Vagina (tissue), 2 donors: ENCODE data around the gene CCDC90B. TPM values are rescaled to one million over a fixed set of nuclear protein-coding genes. Genes with fewer than 3 reads are reported as not detected.
A peak's percentile ranks its signal among the peaks of the same experiment; 100 is the strongest.

ENCODE experiments used
- DNase-seq, 2 donors: peaks; one replicate each; pipeline ENCODE4 v3.0.0-alpha.2; 2017; ENCODE audit errors: extremely low spot score in 2 of 2
- H3K27ac ChIP-seq: fragments of 200-600 bp; sonication (generic); one replicate; pipeline ENCODE4 v1.5.1; 2019
- H3K27me3 ChIP-seq: fragments of 200-600 bp; sonication (generic); one replicate; pipeline ENCODE4 v1.5.1; 2019
- H3K36me3 ChIP-seq, 2 donors: fragments of 200-600 bp; sonication (generic); one replicate each; pipeline ENCODE4 v1.5.1; 2017 to 2019
- H3K4me1 ChIP-seq: fragments of 200-600 bp; sonication (generic); one replicate; pipeline ENCODE4 v1.5.1; 2019
- H3K4me3 ChIP-seq, 2 donors: fragments of 200-600 bp; sonication (generic); 1 replicate in 1 of 2; 2 replicates in 1 of 2; pipeline ENCODE4 v1.5.1; 2016 to 2019
- H3K9me3 ChIP-seq: fragments of 200-600 bp; sonication (generic); one replicate; pipeline ENCODE4 v1.5.1; 2019
- POLR2A ChIP-seq, 2 donors: fragments of 450-650 bp; IDR thresholded peaks; one replicate each; pipeline ENCODE4 v1.6.1; 2017; ENCODE audit warnings: antibody characterized with exemption in 2 of 2, mild to moderate bottlenecking in 2 of 2, moderate library complexity in 2 of 2
- POLR2AphosphoS5 ChIP-seq, 2 donors: sonication (generic); formaldehyde crosslinking; IDR thresholded peaks; one replicate each; pipeline ENCODE4 v1.9.0; 2017; ENCODE audit warnings: antibody characterized with exemption in 2 of 2, mild to moderate bottlenecking in 2 of 2, low read depth in 1 of 2; ENCODE audit not compliant: insufficient read depth in 1 of 2
- intact Hi-C: fragments of 100-400 bp; cut with DNase I; formaldehyde crosslinking; loops from one replicate; pipeline ENCODE4 v1.15.1; 2023
- total RNA-seq: library from RNA; depleted of rRNA; stranded (reverse); fragments of >200 nt; gene quantifications from one replicate; pipeline ENCODE4 v1.2.3, GENCODE V29; 2016
- TF ChIP-seq, protein P1 (sequence below), 3 experiments: fragments of 450-650 bp in 2 of 3; fragments of 200-600 bp in 1 of 3; sonication (generic) in 1 of 3; IDR thresholded peaks; one replicate each; pipeline ENCODE4 v1.5.1; 2017 to 2019; ENCODE audit warnings: antibody characterized with exemption in 3 of 3, mild to moderate bottlenecking in 2 of 3, moderate library complexity in 2 of 3

CCDC90B gene, protein sequence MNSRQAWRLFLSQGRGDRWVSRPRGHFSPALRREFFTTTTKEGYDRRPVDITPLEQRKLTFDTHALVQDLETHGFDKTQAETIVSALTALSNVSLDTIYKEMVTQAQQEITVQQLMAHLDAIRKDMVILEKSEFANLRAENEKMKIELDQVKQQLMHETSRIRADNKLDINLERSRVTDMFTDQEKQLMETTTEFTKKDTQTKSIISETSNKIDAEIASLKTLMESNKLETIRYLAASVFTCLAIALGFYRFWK
- total RNA-seq, result 37.6 TPM

DNA sequence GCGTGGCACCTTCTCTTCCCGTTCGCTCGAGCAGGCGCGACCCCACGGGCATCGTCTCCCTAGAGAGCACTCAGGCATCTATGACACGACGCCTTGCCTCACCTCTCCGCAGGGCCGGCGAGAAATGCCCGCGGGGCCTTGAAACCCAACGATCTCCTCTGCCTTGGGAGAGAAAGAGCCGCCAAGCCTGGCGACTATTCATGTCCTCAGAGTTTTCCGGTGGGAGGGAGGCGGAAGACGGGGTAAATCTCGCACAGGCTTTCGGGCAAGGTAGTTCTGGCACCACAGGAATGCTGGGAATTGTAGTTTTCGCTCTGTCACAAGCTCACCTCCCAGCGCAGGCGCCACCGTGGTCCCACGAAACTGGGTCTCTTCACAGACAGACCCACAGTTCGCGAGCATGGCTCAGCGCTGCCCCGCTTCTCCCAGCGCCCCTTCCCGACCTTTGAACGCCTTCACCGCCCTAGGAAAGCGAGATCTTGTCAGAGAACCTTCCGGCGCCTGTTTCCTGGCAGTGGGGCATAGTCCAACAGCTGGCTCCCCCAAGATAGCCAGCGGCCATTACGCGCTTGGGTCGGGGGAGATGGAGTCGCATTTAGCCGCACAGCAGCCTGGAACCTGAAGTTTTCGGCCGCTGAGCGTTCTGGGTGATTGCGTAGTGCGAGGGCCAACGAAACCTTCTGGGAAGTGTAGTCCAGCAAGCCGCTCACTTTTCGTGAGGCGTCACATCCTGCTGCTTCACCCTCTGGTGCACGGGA is at the start of gene CCDC90B:
Gene CCDC90B (minus strand): TSS at position 597 of the 758 bp plus-strand sequence. CDS start 395 bp downstream, at position 202.
- peak in 1 of 2 donors; percentile 98 for DNase-seq
- peak within 1 kb of the TSS; percentile 55 to 74 for H3K4me3 ChIP-seq
- H3K27ac ChIP-seq, result peak within 1 kb of the TSS; percentile 93
- TF ChIP-seq, protein P1, sequence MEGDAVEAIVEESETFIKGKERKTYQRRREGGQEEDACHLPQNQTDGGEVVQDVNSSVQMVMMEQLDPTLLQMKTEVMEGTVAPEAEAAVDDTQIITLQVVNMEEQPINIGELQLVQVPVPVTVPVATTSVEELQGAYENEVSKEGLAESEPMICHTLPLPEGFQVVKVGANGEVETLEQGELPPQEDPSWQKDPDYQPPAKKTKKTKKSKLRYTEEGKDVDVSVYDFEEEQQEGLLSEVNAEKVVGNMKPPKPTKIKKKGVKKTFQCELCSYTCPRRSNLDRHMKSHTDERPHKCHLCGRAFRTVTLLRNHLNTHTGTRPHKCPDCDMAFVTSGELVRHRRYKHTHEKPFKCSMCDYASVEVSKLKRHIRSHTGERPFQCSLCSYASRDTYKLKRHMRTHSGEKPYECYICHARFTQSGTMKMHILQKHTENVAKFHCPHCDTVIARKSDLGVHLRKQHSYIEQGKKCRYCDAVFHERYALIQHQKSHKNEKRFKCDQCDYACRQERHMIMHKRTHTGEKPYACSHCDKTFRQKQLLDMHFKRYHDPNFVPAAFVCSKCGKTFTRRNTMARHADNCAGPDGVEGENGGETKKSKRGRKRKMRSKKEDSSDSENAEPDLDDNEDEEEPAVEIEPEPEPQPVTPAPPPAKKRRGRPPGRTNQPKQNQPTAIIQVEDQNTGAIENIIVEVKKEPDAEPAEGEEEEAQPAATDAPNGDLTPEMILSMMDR (IDR thresholded peaks at IDR 0.05), result no peak
- TF ChIP-seq POLR2AphosphoS5 (IDR thresholded peaks at IDR 0.05; ENCODE audit: insufficient read depth in 1 of 2, low read depth in 1 of 2), result peak; percentile 92 to 99
- peak in 1 of 2 donors; percentile 61 for TF ChIP-seq POLR2A (IDR thresholded peaks at IDR 0.05)
- no peaks in the 10 kb centered on the region for H3K9me3 ChIP-seq
- H3K36me3 ChIP-seq, result no peaks in the 10 kb centered on the region
- peaks cover 36% of the 10 kb centered on the region for H3K4me1 ChIP-seq
- H3K27me3 ChIP-seq, result no peaks in the 10 kb centered on the region
- intact Hi-C loops, result no loop called here

DNA sequence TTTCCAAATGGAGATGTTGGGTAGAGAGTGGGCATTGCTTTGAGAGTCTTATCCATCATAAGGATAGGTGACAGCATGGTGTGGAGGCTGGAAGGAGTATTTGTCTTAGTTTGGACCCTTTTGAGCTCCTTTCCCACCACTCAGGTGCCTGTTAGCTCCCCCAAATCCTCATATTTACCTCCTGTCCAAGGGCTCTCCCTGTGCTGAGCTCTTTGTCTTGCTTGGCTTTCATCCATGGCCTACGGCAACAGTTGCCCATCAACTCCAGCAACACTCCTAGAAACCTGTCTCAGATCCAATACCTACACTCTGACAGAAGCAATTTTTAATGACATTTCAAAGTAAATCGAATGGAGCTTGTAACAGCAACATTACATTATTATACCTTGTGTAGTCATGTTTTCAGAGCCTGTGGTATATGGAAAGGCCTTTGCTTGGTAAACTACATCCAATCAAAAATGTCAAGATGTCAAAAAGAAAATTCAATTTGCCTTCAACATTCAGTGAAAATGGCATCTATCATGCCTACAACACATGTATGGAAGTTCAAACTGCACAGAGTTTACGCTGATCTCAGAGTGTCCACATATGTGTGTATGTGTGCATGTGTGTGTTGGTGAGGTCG is 49.4 kb upstream of the CCDC90B start:
- intact Hi-C loops, result no loop called here
- H3K36me3 ChIP-seq, result no peaks in the 10 kb centered on the region
- no peak for DNase-seq
- H3K27me3 ChIP-seq, result no peaks in the 10 kb centered on the region
- TF ChIP-seq, protein P1 (IDR thresholded peaks at IDR 0.05), result no peak
- no peak for TF ChIP-seq POLR2A (IDR thresholded peaks at IDR 0.05)
- no peak overlapping the region for H3K27ac ChIP-seq
- no peak overlapping the region for H3K4me3 ChIP-seq
- no peaks in the 10 kb centered on the region for H3K4me1 ChIP-seq
- H3K9me3 ChIP-seq, result no peaks in the 10 kb centered on the region

DNA sequence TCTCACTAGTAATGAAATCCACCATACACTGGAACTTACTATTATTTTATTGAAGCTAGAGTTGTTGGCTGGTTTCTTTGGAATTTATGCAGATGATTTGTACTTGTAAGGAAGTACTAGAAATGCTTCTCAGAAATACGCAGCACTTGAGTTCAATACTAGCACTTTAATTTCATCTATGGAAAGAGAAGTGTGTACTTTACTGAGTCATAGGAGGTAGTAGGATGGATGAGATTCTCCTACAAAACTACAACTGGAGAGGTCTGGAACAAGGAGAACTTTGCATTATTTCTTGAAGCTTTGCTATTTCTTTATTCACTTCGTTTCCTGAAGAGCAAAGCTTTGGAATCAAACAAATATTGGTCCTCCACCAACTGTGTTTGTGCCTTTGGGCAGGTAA is 44.1 kb upstream of the CCDC90B start:
- H3K9me3 ChIP-seq, result no peaks in the 10 kb centered on the region
- TF ChIP-seq POLR2A (IDR thresholded peaks at IDR 0.05), result no peak
- TF ChIP-seq POLR2AphosphoS5 (IDR thresholded peaks at IDR 0.05; ENCODE audit: insufficient read depth in 1 of 2, low read depth in 1 of 2), result no peak
- TF ChIP-seq, protein P1 (IDR thresholded peaks at IDR 0.05), result no peak
- no peaks in the 10 kb centered on the region for H3K4me1 ChIP-seq
- intact Hi-C loops, result no loop called here
- no peaks in the 10 kb centered on the region for H3K36me3 ChIP-seq
- no peak overlapping the region for H3K4me3 ChIP-seq
- DNase-seq, result no peak
- no peak overlapping the region for H3K27ac ChIP-seq
- H3K27me3 ChIP-seq, result no peaks in the 10 kb centered on the region

DNA sequence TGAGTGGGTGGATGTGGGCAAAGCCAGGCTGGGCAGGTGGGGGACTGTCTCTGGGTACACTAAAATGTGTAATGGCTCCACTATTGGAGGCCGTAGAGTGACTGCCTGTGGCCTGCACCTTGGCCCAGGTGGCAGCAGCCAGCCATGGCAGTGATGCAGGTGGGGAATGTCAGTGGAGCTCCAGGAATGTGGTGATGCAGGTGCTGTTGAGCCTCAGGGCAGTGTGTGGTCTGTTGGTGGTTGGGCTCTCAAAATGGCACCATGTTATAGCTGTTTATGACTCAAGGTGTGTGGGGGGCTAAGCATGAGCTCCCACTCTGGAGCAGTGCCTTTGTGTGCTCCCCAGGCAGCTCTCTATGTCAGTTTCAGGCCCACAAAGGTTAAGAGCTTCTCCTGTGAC is 40.2 kb upstream of the CCDC90B start:
- no peaks in the 10 kb centered on the region for H3K9me3 ChIP-seq
- TF ChIP-seq POLR2AphosphoS5 (IDR thresholded peaks at IDR 0.05; ENCODE audit: insufficient read depth in 1 of 2, low read depth in 1 of 2) (no peak), POLR2A (IDR thresholded peaks at IDR 0.05) (no peak)
- TF ChIP-seq, protein P1 (IDR thresholded peaks at IDR 0.05), result no peak
- no peaks in the 10 kb centered on the region for H3K4me1 ChIP-seq
- no peak overlapping the region for H3K27ac ChIP-seq
- H3K27me3 ChIP-seq, result no peaks in the 10 kb centered on the region
- intact Hi-C loops, result no loop called here
- no peak overlapping the region for H3K4me3 ChIP-seq
- no peaks in the 10 kb centered on the region for H3K36me3 ChIP-seq
- DNase-seq, result no peak
